ENCODE data around the gene EID2B. TPM values are rescaled to one million over a fixed set of nuclear protein-coding genes. Genes with fewer than 3 reads are reported as not detected.

Gene EID2B
- total and polyA plus RNA-seq, 9 of the 15 experiments (the other 6 are each of a cell fraction or from before 2014, with no cell fraction given): 2.8 to 8.8 (median 4.8) TPM

GRCh38 chr19:39497996-39498797 is 34.5 kb downstream of the EID2B start (continued):
- 0 out of 2 replicates have a peak, but pooled peaks have one; percentile 19 for TF ChIP-seq TOE1 (IDR thresholded peaks at IDR 0.05; ENCODE audit: borderline replicate concordance)
- TF ChIP-seq TOE1 (CRISPR knock-in tag; IDR thresholded peaks at IDR 0.05; ENCODE audit: borderline replicate concordance, low read depth): no peak
- TF ChIP-seq, protein P1, sequence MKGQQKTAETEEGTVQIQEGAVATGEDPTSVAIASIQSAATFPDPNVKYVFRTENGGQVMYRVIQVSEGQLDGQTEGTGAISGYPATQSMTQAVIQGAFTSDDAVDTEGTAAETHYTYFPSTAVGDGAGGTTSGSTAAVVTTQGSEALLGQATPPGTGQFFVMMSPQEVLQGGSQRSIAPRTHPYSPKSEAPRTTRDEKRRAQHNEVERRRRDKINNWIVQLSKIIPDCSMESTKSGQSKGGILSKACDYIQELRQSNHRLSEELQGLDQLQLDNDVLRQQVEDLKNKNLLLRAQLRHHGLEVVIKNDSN (CRISPR knock-in tag; IDR thresholded peaks at IDR 0.05): peak; percentile 61
- 0 out of 4 replicates have a peak, but pooled peaks of 1 of the 2 experiments have one; percentile 29 for TF ChIP-seq FOXA3 (CRISPR knock-in tag; conservative IDR thresholded peaks at IDR 0.05 in 1 of 2, IDR thresholded peaks at IDR 0.05 in 1 of 2)
- no peak for TF ChIP-seq FIP1L1 (IDR thresholded peaks at IDR 0.05; ENCODE audit: low read depth, low read length, poor library complexity, severe bottlenecking)
- TF ChIP-seq, protein P2, sequence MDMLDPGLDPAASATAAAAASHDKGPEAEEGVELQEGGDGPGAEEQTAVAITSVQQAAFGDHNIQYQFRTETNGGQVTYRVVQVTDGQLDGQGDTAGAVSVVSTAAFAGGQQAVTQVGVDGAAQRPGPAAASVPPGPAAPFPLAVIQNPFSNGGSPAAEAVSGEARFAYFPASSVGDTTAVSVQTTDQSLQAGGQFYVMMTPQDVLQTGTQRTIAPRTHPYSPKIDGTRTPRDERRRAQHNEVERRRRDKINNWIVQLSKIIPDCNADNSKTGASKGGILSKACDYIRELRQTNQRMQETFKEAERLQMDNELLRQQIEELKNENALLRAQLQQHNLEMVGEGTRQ (CRISPR knock-in tag; IDR thresholded peaks at IDR 0.05): 0 out of 2 replicates have a peak, but pooled peaks have one; percentile 26
- TF ChIP-seq ARID2 (IDR thresholded peaks at IDR 0.05): peak; percentile 41; the same call in 1 of the 2 replicates
- TF ChIP-seq CTBP1 (IDR thresholded peaks at IDR 0.05; ENCODE audit: borderline replicate concordance): 0 out of 2 replicates have a peak, but pooled peaks have one; percentile 22
- TF ChIP-seq, protein P3, sequence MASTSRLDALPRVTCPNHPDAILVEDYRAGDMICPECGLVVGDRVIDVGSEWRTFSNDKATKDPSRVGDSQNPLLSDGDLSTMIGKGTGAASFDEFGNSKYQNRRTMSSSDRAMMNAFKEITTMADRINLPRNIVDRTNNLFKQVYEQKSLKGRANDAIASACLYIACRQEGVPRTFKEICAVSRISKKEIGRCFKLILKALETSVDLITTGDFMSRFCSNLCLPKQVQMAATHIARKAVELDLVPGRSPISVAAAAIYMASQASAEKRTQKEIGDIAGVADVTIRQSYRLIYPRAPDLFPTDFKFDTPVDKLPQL (IDR thresholded peaks at IDR 0.05; ENCODE audit: extremely low read depth, insufficient read length): no peak
- peak; percentile 25; the same call in 1 of the 2 replicates for TF ChIP-seq BHLHE40 (IDR thresholded peaks at IDR 0.05; ENCODE audit: low read length)
- peak; percentile 33; the same call in 1 of the 2 replicates for TF ChIP-seq EP400 (IDR thresholded peaks at IDR 0.05)
- peak; percentile 79 for TF ChIP-seq DACH1 (IDR thresholded peaks at IDR 0.05; ENCODE audit: partially characterized antibody)
- TF ChIP-seq TEAD2 (tag; IDR thresholded peaks at IDR 0.05): no peak
- peak; percentile 29 for TF ChIP-seq TAF1 (IDR thresholded peaks at IDR 0.05; ENCODE audit: control insufficient read depth, extremely low read depth, insufficient read depth, low read length, severe bottlenecking)
- TF ChIP-seq CBFA2T3 (IDR thresholded peaks at IDR 0.05): peak; percentile 0; the same call in 1 of the 2 replicates
- TF ChIP-seq ZNF253 (CRISPR knock-in tag; conservative IDR thresholded peaks at IDR 0.05): no peak
- TF ChIP-seq POLR2G (IDR thresholded peaks at IDR 0.05; ENCODE audit: low read depth, low read length): peak; percentile 63
- peak; percentile 25 for TF ChIP-seq TBP (optimal IDR thresholded peaks at IDR 0.05; ENCODE audit: low read depth, low read length)
- TF ChIP-seq CC2D1A (IDR thresholded peaks at IDR 0.05): peak; percentile 77; the same call in 1 of the 2 replicates
- TF ChIP-seq YY1 (IDR thresholded peaks at IDR 0.05; ENCODE audit: borderline replicate concordance in 1 of 3, control insufficient read depth in 1 of 3, extremely low read depth in 1 of 3, insufficient read depth in 3 of 3, insufficient read length in 1 of 3, insufficient replicate concordance in 2 of 3, low read depth in 1 of 3, low read length in 2 of 3): peak in 2 of 3 experiments; percentile 26 to 72
- TF ChIP-seq CXXC5 (CRISPR knock-in tag; IDR thresholded peaks at IDR 0.05): peak; percentile 81
- TF ChIP-seq MEIS2 (IDR thresholded peaks at IDR 0.05; ENCODE audit: partially characterized antibody): peak; percentile 67
- TF ChIP-seq, protein P4, sequence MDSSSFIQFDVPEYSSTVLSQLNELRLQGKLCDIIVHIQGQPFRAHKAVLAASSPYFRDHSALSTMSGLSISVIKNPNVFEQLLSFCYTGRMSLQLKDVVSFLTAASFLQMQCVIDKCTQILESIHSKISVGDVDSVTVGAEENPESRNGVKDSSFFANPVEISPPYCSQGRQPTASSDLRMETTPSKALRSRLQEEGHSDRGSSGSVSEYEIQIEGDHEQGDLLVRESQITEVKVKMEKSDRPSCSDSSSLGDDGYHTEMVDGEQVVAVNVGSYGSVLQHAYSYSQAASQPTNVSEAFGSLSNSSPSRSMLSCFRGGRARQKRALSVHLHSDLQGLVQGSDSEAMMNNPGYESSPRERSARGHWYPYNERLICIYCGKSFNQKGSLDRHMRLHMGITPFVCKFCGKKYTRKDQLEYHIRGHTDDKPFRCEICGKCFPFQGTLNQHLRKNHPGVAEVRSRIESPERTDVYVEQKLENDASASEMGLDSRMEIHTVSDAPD (CRISPR knock-in tag; IDR thresholded peaks at IDR 0.05): no peak
- peak; percentile 67 for TF ChIP-seq L3MBTL2 (IDR thresholded peaks at IDR 0.05)
